HepG2 (cell line): ENCODE measurements around the gene GNG12. TPM values are rescaled to one million over a fixed set of nuclear protein-coding genes. Genes with fewer than 3 reads are reported as not detected.

ENCODE experiments used
- ETV5 ChIP-seq: IDR thresholded peaks from 2 replicates; pipeline ENCODE4 v1.6.1; 2018; ENCODE audit warnings: missing biosample characterization, missing genetic modification reagents, inconsistent platforms, borderline replicate concordance
- GABPA ChIP-seq, 2 experiments: IDR thresholded peaks; 2 replicates each; pipeline ENCODE4 v1.6.1; 2011 to 2016; ENCODE audit warnings: low read depth in 2 of 2, low read length in 1 of 2, missing biosample characterization in 1 of 2, missing genetic modification characterization in 1 of 2
- HDAC6 ChIP-seq: fragments of 200-600 bp; sonication (generic); IDR thresholded peaks from 2 replicates; pipeline ENCODE4 v1.7.0; 2017; ENCODE audit warnings: mild to moderate bottlenecking, antibody characterized with exemption, low read length, low read depth
- HNF4G ChIP-seq, 2 experiments: sonication (generic) in 1 of 2; formaldehyde crosslinking in 1 of 2; IDR thresholded peaks; 2 replicates each; pipeline versions ENCODE4 v1.4.0 to v1.6.1; 2011 to 2020; ENCODE audit warnings: borderline replicate concordance in 2 of 2, low read depth in 2 of 2, mild to moderate bottlenecking in 2 of 2, low read length in 1 of 2, missing genetic modification reagents in 1 of 2, moderate library complexity in 1 of 2
- IRF2 ChIP-seq: IDR thresholded peaks from 2 replicates; pipeline ENCODE4 v1.6.1; 2018; ENCODE audit warnings: missing genetic modification reagents, missing compliant biosample characterization
- MLXIP ChIP-seq: sonication (generic); formaldehyde crosslinking; IDR thresholded peaks from 2 replicates; pipeline ENCODE4 v1.9.0; 2021; ENCODE audit warnings: missing genetic modification reagents, borderline replicate concordance
- NKX3-1 ChIP-seq: sonication (generic); formaldehyde crosslinking; IDR thresholded peaks from 2 replicates; pipeline ENCODE4 v1.5.0; 2020; ENCODE audit warnings: missing genetic modification reagents
- PBX2 ChIP-seq: IDR thresholded peaks from 2 replicates; pipeline ENCODE4 v1.6.1; 2016; ENCODE audit warnings: control low read depth
- POLR2G ChIP-seq: fragments of 200-400 bp; formaldehyde crosslinking; IDR thresholded peaks from 2 replicates; pipeline ENCODE4 v1.6.1; 2018; ENCODE audit warnings: mild to moderate bottlenecking, low read depth, low read length, moderate library complexity
- SALL2 ChIP-seq: sonication (generic); formaldehyde crosslinking; IDR thresholded peaks from 2 replicates; pipeline ENCODE4 v1.8.1; 2023; ENCODE audit warnings: mild to moderate bottlenecking, missing genetic modification reagents, inconsistent platforms
- ZBTB26 ChIP-seq: IDR thresholded peaks from 2 replicates; pipeline ENCODE4 v1.6.1; 2016; ENCODE audit warnings: missing compliant biosample characterization, missing genetic modification reagents, borderline replicate concordance
- ZC3H4 ChIP-seq: sonication (generic); formaldehyde crosslinking; IDR thresholded peaks from 2 replicates; pipeline ENCODE4 v1.4.0; 2020; ENCODE audit warnings: missing genetic modification reagents, borderline replicate concordance
- ZHX1 ChIP-seq: sonication (generic); formaldehyde crosslinking; IDR thresholded peaks from 2 replicates; pipeline ENCODE4 v1.8.1; 2022; ENCODE audit warnings: low read depth, mild to moderate bottlenecking, missing genetic modification reagents
- ZNF737 ChIP-seq: sonication (generic); formaldehyde crosslinking; IDR thresholded peaks from 2 replicates; pipeline ENCODE4 v1.5.0; 2020; ENCODE audit warnings: missing genetic modification reagents, mild to moderate bottlenecking, borderline replicate concordance
- ZNF746 ChIP-seq: sonication (generic); formaldehyde crosslinking; IDR thresholded peaks from 2 replicates; pipeline ENCODE4 v1.8.0; 2022; ENCODE audit warnings: mild to moderate bottlenecking, missing genetic modification reagents
- polyA plus RNA-seq, 8 experiments: library from polyadenylated mRNA; depleted of rRNA in 3 of 8; stranded (reverse) in 7 of 8; unstranded in 1 of 8; fragments of >200 nt; fragmentation: Illumina TruSeq in 4 of 8; extraction: Trizol in 4 of 8; gene quantifications; 2 replicates each; pipeline versions ENCODE4 v1.2.1 to v1.2.3, GENCODE V29; 2011 to 2016; ENCODE audit warnings: low read depth in 4 of 8, missing spikeins in 1 of 8, mixed read lengths in 1 of 8; ENCODE audit not compliant: insufficient read depth in 1 of 8
- total RNA-seq, 5 experiments: library from RNA; depleted of rRNA; stranded (reverse); fragments of >200 nt; fragmentation: Illumina TruSeq; extraction: Trizol; gene quantifications; 2 replicates each; pipeline ENCODE4 v1.2.3, GENCODE V29; 2016; ENCODE audit warnings: low read depth in 1 of 5

GNG12 gene
- total and polyA plus RNA-seq, 2 of the 13 experiments (the other 11 are each of a cell fraction or from before 2014, with no cell fraction given): 0.11 TPM

GRCh38 chr1:67735806-67736627 is 97.2 kb downstream of the GNG12 start (continued):
- TF ChIP-seq ZHX1 (CRISPR knock-in tag) (0 out of 2 replicates have a peak, but pooled peaks have one; percentile 33), ZC3H4 (CRISPR knock-in tag) (no peak), MLXIP (CRISPR knock-in tag) (no peak), ZNF737 (CRISPR knock-in tag) (no peak), HDAC6 (no peak), GABPA (IDR thresholded peaks at IDR 0.05; ENCODE audit: low read depth, low read length) (no peak), GABPA (CRISPR knock-in tag; IDR thresholded peaks at IDR 0.05; ENCODE audit: low read depth) (peak; percentile 77), ZNF746 (CRISPR knock-in tag) (no peak), PBX2 (no peak), POLR2G (peak; percentile 56; the same call in 1 of the 2 replicates), SALL2 (CRISPR knock-in tag) (0 out of 2 replicates have a peak, but pooled peaks have one; percentile 26), HNF4G (IDR thresholded peaks at IDR 0.05; ENCODE audit: borderline replicate concordance, low read depth, low read length) (no peak), HNF4G (CRISPR knock-in tag; IDR thresholded peaks at IDR 0.05; ENCODE audit: borderline replicate concordance, low read depth) (no peak), ETV5 (CRISPR knock-in tag) (peak; percentile 74), NKX3-1 (CRISPR knock-in tag) (no peak), ZBTB26 (CRISPR knock-in tag) (0 out of 2 replicates have a peak, but pooled peaks have one; percentile 19), IRF2 (CRISPR knock-in tag) (peak; percentile 23; the same call in 1 of the 2 replicates)
